GM12875 (cell line): Measurements from ENCODE around the gene B4GALNT4.
"Not testable (repeated sequence)": the region's sequence is repeated elsewhere in the genome, so short reads cannot be mapped to it uniquely, and the experiment has no call there.

Experiments used
- H3K4me3 ChIP-seq: one replicate; pipeline ENCODE4 v1.5.1; 2011; ENCODE audit warnings: low read depth, low read length, control low read depth
- CTCF ChIP-seq: IDR thresholded peaks from 2 replicates; pipeline ENCODE4 v1.5.1; 2011; ENCODE audit warnings: low read depth, mild to moderate bottlenecking, control low read depth, inconsistent platforms, low read length, moderate library complexity, borderline replicate concordance; ENCODE audit not compliant: insufficient read depth

B4GALNT4 gene

GRCh38 chr11:399731-400211, 30.5 kb downstream of the B4GALNT4 start:
- no peak overlapping the region for H3K4me3 ChIP-seq
- TF ChIP-seq CTCF = no peak

- H3K4me3 ChIP-seq = no peak overlapping the region
Measured at GRCh38 chr11:400241-400689, 31.0 kb downstream of the B4GALNT4 start.

GRCh38 chr11:401196-401595, 31.9 kb downstream of the B4GALNT4 start:
- not testable (repeated sequence) for H3K4me3 ChIP-seq

More at GRCh38 chr11:400241-400689, 31.0 kb downstream of the B4GALNT4 start:
- no peak for TF ChIP-seq CTCF

GRCh38 chr11:403021-403760, 33.9 kb downstream of the B4GALNT4 start:
- no peak overlapping the region for H3K4me3 ChIP-seq
- no peak for TF ChIP-seq CTCF

GRCh38 chr11:403761-404431, 34.6 kb downstream of the B4GALNT4 start:
- no peak overlapping the region for H3K4me3 ChIP-seq
- TF ChIP-seq CTCF = no peak

GRCh38 chr11:404551-405264, 35.4 kb downstream of the B4GALNT4 start:
- TF ChIP-seq CTCF = no peak
- no peak overlapping the region for H3K4me3 ChIP-seq

- no peak for TF ChIP-seq CTCF
- H3K4me3 ChIP-seq = no peak overlapping the region
Measured at GRCh38 chr11:405323-405953, 36.1 kb downstream of the B4GALNT4 start.
